MM.1S (cell line): ENCODE data around the gene ADAMTSL1.

Source experiments
- CTCF ChIP-seq: fragments of 300-600 bp; sonication (generic); IDR thresholded peaks from 2 replicates; pipeline ENCODE4 v1.5.1; 2016; ENCODE audit warnings: antibody characterized with exemption, low read length, mixed read lengths
- EZH2 ChIP-seq: fragments of 300-600 bp; sonication (generic); optimal IDR thresholded peaks from 2 replicates; pipeline ENCODE3; 2017; ENCODE audit warnings: low read depth, mild to moderate bottlenecking, antibody characterized with exemption, low read length, mixed read lengths
- EZH2phosphoT487 ChIP-seq: fragments of 300-600 bp; sonication (generic); IDR thresholded peaks from 2 replicates; pipeline ENCODE4 v1.6.1; 2018; ENCODE audit warnings: antibody characterized with exemption, low read length

GRCh38 chr9:18499980-18500379, 26.0 kb downstream of the ADAMTSL1 start:
- TF ChIP-seq CTCF, result no peak
- TF ChIP-seq EZH2phosphoT487, result no peak
- TF ChIP-seq EZH2, result no peak
